Muscle of leg (tissue), 11 donors: ENCODE results near the gene RNMT. TPM values are rescaled to one million over a fixed set of nuclear protein-coding genes. Genes with fewer than 3 reads are reported as not detected.
"Not testable (repeated sequence)": the region's sequence is repeated elsewhere in the genome, so short reads cannot be mapped to it uniquely, and the experiment has no call there.

ENCODE experiments used
- DNase-seq: peaks from one replicate; pipeline ENCODE4 v3.0.0; 2013
- H3K27ac ChIP-seq: one replicate; pipeline ENCODE4 v1.5.1; 2013; ENCODE audit warnings: mild to moderate bottlenecking, low read length, control low read depth
- H3K27me3 ChIP-seq: one replicate; pipeline ENCODE4 v1.6.1; 2013; ENCODE audit warnings: low read length; ENCODE audit not compliant: control insufficient read depth, insufficient read depth
- H3K36me3 ChIP-seq: one replicate; pipeline ENCODE4 v1.6.1; 2013; ENCODE audit warnings: low read length; ENCODE audit not compliant: control insufficient read depth, insufficient read depth
- H3K4me1 ChIP-seq: one replicate; pipeline ENCODE4 v1.6.1; 2013; ENCODE audit warnings: low read length; ENCODE audit not compliant: control insufficient read depth, insufficient read depth
- H3K4me3 ChIP-seq: one replicate; pipeline ENCODE4 v1.5.1; 2013; ENCODE audit warnings: low read length, control low read depth
- H3K9me3 ChIP-seq: replicated peaks from 2 replicates; pipeline ENCODE4 v1.6.1; 2013; ENCODE audit warnings: low read depth, low read length; ENCODE audit not compliant: control insufficient read depth
- WGBS: methylation state at CpG from one replicate; pipeline ENCODE4 v1.1.5; 2013; ENCODE audit warnings: missing lambda C conversion rate; ENCODE audit not compliant: insufficient coverage; 5-methylcytosine and 5-hydroxymethylcytosine counted together
- polyA plus RNA-seq, 8 donors: library from polyadenylated mRNA; unstranded; fragments of 120-200 nt; gene quantifications; one replicate each; pipeline versions ENCODE4 v1.2.1 to v1.2.3, GENCODE V29; 2013; ENCODE audit warnings: inconsistent platforms in 1 of 8, low replicate concordance in 1 of 8; ENCODE audit not compliant: insufficient read length in 8 of 8, insufficient read depth in 1 of 8
- total RNA-seq: library from RNA; stranded (reverse); fragments of 120-200 nt; gene quantifications from one replicate; pipeline ENCODE4 v1.2.4, GENCODE V29; 2013

Gene RNMT
- total and polyA plus RNA-seq, 9 donors: 30.4 to 41.8 (median 32.9) TPM

DNA sequence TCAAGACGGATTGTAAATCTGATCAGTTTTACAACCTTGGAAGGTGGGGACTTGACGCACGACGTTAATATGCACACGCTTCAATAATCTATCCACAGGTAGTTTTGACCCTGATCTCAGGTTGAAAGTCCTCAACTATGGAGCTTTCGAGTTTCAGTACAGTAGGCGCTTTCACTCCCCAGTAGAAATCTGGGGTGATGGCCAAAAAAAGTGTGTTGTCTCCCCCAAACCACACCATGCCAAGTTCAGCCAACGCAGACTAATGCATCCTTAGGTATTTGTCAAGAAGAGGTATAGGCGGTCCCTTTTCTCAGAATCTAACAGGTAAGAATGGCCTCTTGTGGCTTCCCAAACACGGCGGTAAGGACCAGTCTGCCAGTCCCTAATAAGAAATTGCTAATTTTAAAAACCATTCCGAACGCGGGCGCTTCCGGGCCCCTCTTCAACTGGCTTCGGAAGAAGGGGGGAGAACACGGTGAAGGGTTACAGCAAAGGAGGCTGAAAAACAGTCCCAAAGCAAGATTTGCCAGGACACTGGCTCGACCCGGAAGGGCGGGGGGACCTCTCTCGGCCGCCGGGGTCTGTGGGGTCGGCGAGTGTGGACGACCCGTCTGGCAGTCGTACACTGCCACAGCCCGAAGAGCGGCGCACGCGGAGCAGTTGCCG is 774 bp upstream of the RNMT start:
- WGBS: under 1% methylated on average over 21 of the region's 35 CpGs
- H3K4me1 ChIP-seq: peaks cover 6% of the 10 kb centered on the region
- peak; percentile 35 for DNase-seq
- H3K9me3 ChIP-seq: no peaks in the 10 kb centered on the region
- H3K36me3 ChIP-seq: peaks cover 3% of the 10 kb centered on the region
- H3K27ac ChIP-seq: peak overlapping the region; percentile 42
- no peaks in the 10 kb centered on the region for H3K27me3 ChIP-seq
- H3K4me3 ChIP-seq: peak overlapping the region; percentile 91

DNA sequence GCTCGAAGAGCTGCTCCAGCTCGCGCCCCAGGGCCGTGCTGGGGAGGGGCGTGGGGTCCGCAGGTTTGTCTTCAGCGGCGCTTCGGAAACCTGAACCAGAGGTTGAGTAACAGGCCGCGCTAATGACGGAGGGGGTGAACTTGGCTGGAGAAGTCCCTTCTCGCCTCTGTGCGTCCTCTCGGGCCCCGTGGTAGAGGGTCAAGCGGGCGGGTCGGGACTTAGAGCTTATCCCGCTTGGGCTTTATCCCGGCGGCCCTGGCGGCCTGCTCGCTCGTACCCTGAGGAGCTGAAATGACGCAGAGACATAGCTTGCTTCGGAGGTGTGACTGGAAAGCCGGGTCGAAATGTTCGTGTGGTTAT is 479 bp downstream of the RNMT start:
- Histone ChIP-seq H3K27me3 (no peaks in the 10 kb centered on the region), H3K4me3 (peak overlapping the region; percentile 91), H3K4me1 (peaks cover 6% of the 10 kb centered on the region), H3K27ac (peak overlapping the region; percentile 97), H3K36me3 (peaks cover 3% of the 10 kb centered on the region), H3K9me3 (no peaks in the 10 kb centered on the region)
- under 1% methylated on average over 26 of the region's 30 CpGs for WGBS
- no peak for DNase-seq

DNA sequence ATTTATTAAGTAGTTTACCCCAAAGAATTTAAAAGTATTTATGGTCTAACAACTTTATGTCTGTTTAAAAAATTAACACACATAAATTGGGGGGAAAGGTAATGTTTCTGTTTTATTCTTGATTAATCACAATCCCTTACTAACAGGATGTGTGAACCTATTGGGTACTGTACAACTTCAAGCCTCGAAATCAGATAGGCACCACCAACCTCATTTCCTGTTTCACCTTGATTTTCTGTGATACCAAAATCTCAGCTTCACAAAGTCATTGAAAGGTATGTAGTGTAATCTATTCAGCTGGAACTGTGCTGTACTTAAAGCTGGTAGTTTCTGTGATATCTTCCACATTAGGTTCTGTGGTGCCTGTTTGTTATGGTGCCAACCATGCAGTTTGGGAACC is 4.0 kb downstream of the RNMT start:
- peaks cover 5% of the 10 kb centered on the region for H3K4me1 ChIP-seq
- no peaks in the 10 kb centered on the region for H3K9me3 ChIP-seq
- no peak for DNase-seq
- no peak overlapping the region for H3K27ac ChIP-seq
- H3K27me3 ChIP-seq: no peaks in the 10 kb centered on the region
- WGBS: no CpG with 5 or more reads among the region's 1 CpG
- H3K4me3 ChIP-seq: no peak overlapping the region
- peaks cover 3% of the 10 kb centered on the region for H3K36me3 ChIP-seq

DNA sequence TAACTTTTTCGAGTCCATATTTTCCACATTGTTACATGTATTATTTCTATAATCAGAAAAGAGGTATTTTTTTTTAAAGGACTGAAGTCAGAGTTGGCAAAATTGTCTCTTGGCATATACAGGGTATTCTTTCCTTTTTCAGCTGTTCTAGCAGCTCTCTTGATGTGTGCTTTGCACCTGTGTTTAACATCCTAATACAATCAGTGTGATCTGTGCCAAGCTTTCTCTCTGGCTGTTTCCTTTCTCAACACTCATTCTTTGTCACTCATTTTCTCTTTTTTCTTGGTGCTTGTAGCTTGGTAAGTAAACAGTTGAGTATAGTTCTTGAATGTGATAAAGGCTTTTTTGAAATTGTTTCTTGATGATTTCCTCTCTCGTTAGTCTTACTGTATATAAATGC is 9.2 kb downstream of the RNMT start:
- no CpG with 5 or more reads among the region's 2 CpGs for WGBS
- DNase-seq: no peak
- H3K9me3 ChIP-seq: no peaks in the 10 kb centered on the region
- H3K27me3 ChIP-seq: no peaks in the 10 kb centered on the region
- no peaks in the 10 kb centered on the region for H3K4me1 ChIP-seq
- H3K27ac ChIP-seq: no peak overlapping the region
- peaks cover 20% of the 10 kb centered on the region for H3K36me3 ChIP-seq
- H3K4me3 ChIP-seq: no peak overlapping the region

DNA sequence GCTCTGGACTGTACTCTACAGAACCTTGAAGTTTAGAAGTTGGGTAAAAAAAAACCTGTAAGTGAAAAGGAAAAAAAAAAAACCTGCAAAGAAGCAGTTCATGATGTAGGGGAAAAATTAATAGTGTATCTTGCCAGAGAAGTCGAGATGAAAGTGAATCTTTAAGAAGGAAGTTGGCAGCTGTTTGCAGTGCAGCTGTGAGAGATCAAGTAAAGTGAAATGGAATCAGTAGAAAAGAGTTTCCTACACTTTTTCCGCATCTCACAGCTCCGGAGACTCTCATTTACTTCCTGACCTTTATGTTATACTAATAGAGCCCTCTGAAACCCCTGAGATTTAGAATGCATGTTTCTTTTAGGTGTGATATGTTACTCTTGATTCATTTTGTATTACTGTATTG is 19.2 kb downstream of the RNMT start:
- Histone ChIP-seq H3K27ac (no peak overlapping the region), H3K9me3 (no peaks in the 10 kb centered on the region), H3K4me1 (peaks cover 4% of the 10 kb centered on the region), H3K36me3 (peaks cover 43% of the 10 kb centered on the region), H3K27me3 (no peaks in the 10 kb centered on the region), H3K4me3 (no peak overlapping the region)
- 63% methylated on average over 1 of the region's 3 CpGs for WGBS
- DNase-seq: peak; percentile 92

GRCh38 chr18:13746633-13747032 is 20.2 kb downstream of the RNMT start:
- WGBS: 68% methylated on average over 2 of the region's 3 CpGs
- peaks cover 43% of the 10 kb centered on the region for H3K36me3 ChIP-seq
- peaks cover 4% of the 10 kb centered on the region for H3K4me1 ChIP-seq
- no peak overlapping the region for H3K4me3 ChIP-seq
- no peaks in the 10 kb centered on the region for H3K27me3 ChIP-seq
- DNase-seq: peak; percentile 16
- H3K9me3 ChIP-seq: no peaks in the 10 kb centered on the region
- H3K27ac ChIP-seq: no peak overlapping the region

DNA sequence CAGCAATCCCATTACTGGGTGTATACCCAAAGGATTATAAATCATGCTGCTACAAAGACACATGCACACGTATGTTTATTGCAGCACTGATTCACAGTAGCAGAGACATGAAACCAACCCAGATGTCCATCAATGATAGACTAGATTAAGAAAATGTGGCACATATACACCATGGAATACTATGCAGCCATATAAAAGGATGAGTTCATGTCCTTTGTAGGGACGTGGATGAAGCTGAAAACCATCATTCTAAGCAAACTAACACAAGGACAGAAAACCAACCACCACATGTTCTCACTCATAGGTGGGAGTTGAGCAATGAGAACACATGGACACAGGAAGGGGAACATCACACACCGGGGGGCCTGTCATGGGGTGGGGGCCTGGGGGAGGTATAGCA is 25.1 kb downstream of the RNMT start:
- not testable (repeated sequence) for DNase-seq, H3K9me3 ChIP-seq, H3K4me3 ChIP-seq, H3K27ac ChIP-seq, H3K27me3 ChIP-seq, H3K4me1 ChIP-seq
- WGBS: no CpG with 5 or more reads among the region's 3 CpGs
- H3K36me3 ChIP-seq: peaks cover 41% of the 10 kb centered on the region

GRCh38 chr18:13756261-13756660 is 29.8 kb downstream of the RNMT start:
- WGBS: 100% methylated on average over 1 of the region's 2 CpGs
- Histone ChIP-seq H3K27ac (no peak overlapping the region), H3K27me3 (no peaks in the 10 kb centered on the region), H3K36me3 (peaks cover 23% of the 10 kb centered on the region), H3K9me3 (no peaks in the 10 kb centered on the region), H3K4me3 (no peak overlapping the region), H3K4me1 (no peaks in the 10 kb centered on the region)
- DNase-seq: no peak

GRCh38 chr18:13756671-13757070 is 30.2 kb downstream of the RNMT start:
- H3K4me1 ChIP-seq: no peaks in the 10 kb centered on the region
- DNase-seq: no peak
- H3K36me3 ChIP-seq: peaks cover 23% of the 10 kb centered on the region
- H3K4me3 ChIP-seq: no peak overlapping the region
- no peak overlapping the region for H3K27ac ChIP-seq
- H3K9me3 ChIP-seq: no peaks in the 10 kb centered on the region
- H3K27me3 ChIP-seq: no peaks in the 10 kb centered on the region

DNA sequence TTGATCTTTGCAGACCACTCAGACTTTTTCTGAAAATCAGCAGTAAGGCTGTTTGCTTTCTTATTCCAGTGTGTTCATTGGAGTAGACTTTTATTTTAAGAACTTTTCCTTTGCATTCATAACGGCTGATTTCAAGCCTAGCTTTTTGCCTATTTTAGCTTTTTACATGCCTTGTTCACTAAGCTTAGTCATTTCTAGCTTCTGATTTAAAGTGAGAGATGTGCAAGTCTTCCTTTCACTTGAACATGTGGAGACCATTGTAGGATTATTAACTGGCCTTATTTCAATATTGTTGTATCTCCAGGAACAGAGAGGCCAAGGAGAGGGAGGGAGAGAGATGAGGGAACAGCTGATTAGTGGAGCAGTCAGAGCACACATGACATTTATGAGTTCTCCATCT is 32.1 kb downstream of the RNMT start:
- WGBS: no CpG with 5 or more reads among the region's 1 CpG
- Histone ChIP-seq H3K27ac (no peak overlapping the region), H3K4me1 (no peaks in the 10 kb centered on the region)

GRCh38 chr18:13760047-13760446 is 33.6 kb downstream of the RNMT start:
- no peak for DNase-seq
- Histone ChIP-seq H3K9me3 (peaks cover under 1% of the 10 kb centered on the region), H3K36me3 (peaks cover 18% of the 10 kb centered on the region), H3K4me3 (no peak overlapping the region), H3K27ac (no peak overlapping the region), H3K4me1 (no peaks in the 10 kb centered on the region), H3K27me3 (no peaks in the 10 kb centered on the region)

More for the DNA sequence above, 32.1 kb downstream of the RNMT start:
- Histone ChIP-seq H3K36me3 (peaks cover 25% of the 10 kb centered on the region), H3K9me3 (no peaks in the 10 kb centered on the region), H3K27me3 (no peaks in the 10 kb centered on the region), H3K4me3 (no peak overlapping the region)
- DNase-seq: no peak
